ENCODE measurements around the gene RPL10A. TPM values are rescaled to one million over a fixed set of nuclear protein-coding genes. Genes with fewer than 3 reads are reported as not detected.

Gene RPL10A
- total RNA-seq, 4 donors from 2014 or later = 1,714 to 2,467 (median 2,118) TPM

DNA sequence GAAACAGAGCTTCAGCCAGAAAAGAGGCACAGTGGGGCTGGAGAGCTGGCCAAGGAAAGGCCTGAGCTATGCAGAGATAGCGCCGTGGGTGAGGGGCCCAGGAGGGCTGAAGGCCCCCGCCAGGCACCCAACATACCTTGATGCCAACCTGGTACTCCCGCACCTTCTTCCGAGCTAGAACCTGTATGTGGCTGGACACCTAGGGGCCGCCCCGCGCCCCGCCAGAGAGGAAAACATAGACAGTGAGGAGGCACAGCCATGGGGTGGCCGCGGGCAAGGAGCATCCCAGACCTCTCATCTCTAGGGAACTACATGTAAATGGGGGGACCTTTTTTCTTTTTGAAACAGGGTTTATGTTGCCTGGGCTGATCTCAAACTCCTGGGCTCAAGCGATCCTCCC is 12.0 kb downstream of the RPL10A start:
- intact Hi-C loops (cut with DNase I; ENCODE audit: low total_unique reads) = no loop called here

GRCh38 chr6:35481226-35481625 is 13.0 kb downstream of the RPL10A start:
- intact Hi-C loops (cut with DNase I; ENCODE audit: low total_unique reads) = no loop called here
- TF ChIP-seq POLR2A (IDR thresholded peaks at IDR 0.05) = no peak
- TF ChIP-seq, protein P1, sequence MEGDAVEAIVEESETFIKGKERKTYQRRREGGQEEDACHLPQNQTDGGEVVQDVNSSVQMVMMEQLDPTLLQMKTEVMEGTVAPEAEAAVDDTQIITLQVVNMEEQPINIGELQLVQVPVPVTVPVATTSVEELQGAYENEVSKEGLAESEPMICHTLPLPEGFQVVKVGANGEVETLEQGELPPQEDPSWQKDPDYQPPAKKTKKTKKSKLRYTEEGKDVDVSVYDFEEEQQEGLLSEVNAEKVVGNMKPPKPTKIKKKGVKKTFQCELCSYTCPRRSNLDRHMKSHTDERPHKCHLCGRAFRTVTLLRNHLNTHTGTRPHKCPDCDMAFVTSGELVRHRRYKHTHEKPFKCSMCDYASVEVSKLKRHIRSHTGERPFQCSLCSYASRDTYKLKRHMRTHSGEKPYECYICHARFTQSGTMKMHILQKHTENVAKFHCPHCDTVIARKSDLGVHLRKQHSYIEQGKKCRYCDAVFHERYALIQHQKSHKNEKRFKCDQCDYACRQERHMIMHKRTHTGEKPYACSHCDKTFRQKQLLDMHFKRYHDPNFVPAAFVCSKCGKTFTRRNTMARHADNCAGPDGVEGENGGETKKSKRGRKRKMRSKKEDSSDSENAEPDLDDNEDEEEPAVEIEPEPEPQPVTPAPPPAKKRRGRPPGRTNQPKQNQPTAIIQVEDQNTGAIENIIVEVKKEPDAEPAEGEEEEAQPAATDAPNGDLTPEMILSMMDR (IDR thresholded peaks at IDR 0.05) = no peak
- H3K4me3 ChIP-seq (ENCODE audit: low read depth, poor library complexity, severe bottlenecking) = no peak overlapping the region
- WGBS, 2 donors = 79 to 87% methylated on average over 8 of the region's 8 CpGs
- DNase-seq (ENCODE audit: low spot score in 2 of 2) = no peak

More for the DNA sequence above, 12.0 kb downstream of the RPL10A start:
- TF ChIP-seq POLR2A (IDR thresholded peaks at IDR 0.05) = no peak
- TF ChIP-seq, protein P1 (IDR thresholded peaks at IDR 0.05) = no peak
- H3K4me3 ChIP-seq (ENCODE audit: low read depth, poor library complexity, severe bottlenecking) = no peak overlapping the region
- DNase-seq (ENCODE audit: low spot score in 2 of 2) = no peak
- WGBS, 2 donors = 94 to 95% methylated on average over 12 of the region's 12 CpGs

GRCh38 chr6:35483062-35483461 is 14.9 kb downstream of the RPL10A start:
- TF ChIP-seq, protein P1 (IDR thresholded peaks at IDR 0.05) = no peak
- no peak for TF ChIP-seq POLR2A (IDR thresholded peaks at IDR 0.05)
- H3K4me3 ChIP-seq (ENCODE audit: low read depth, poor library complexity, severe bottlenecking) = no peak overlapping the region
- no peak for DNase-seq (ENCODE audit: low spot score in 2 of 2)
- WGBS, 2 donors = 93 to 97% methylated on average over 4 of the region's 4 CpGs
- intact Hi-C loops (cut with DNase I; ENCODE audit: low total_unique reads) = no loop called here

DNA sequence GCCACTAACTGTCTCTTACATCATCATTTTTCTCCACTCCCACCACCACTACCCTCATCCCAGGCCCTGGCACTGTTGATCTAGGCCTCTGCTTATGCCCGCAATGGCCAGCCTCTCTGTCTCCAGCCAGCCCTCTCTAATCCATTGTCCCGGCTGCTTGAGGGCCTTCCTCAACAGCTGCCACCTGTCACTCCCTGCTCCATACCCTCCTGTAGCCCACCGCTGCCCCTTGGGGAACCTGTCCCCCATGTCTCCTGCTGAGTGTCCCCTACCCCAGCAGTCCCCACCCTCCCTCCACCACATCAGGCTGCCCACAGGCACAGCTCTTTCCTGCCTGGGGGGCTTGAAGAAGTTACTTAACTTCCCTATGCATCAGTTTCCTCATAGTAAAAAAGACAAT is 15.3 kb downstream of the RPL10A start:
- TF ChIP-seq, protein P1 (IDR thresholded peaks at IDR 0.05) = no peak
- TF ChIP-seq POLR2A (IDR thresholded peaks at IDR 0.05) = no peak
- no peak for DNase-seq (ENCODE audit: low spot score in 2 of 2)
- no peak overlapping the region for H3K4me3 ChIP-seq (ENCODE audit: low read depth, poor library complexity, severe bottlenecking)
- 90 to 96% methylated on average over 3 of the region's 3 CpGs for WGBS, 2 donors
- intact Hi-C loops (cut with DNase I; ENCODE audit: low total_unique reads) = no loop called here

- no peak for DNase-seq (ENCODE audit: low spot score in 2 of 2)
- WGBS, 2 donors = 82 to 87% methylated on average over 13 of the region's 13 CpGs
- intact Hi-C loops (cut with DNase I; ENCODE audit: low total_unique reads) = no loop called here
Observed at GRCh38 chr6:35483893-35484645, 15.9 kb downstream of the RPL10A start.

More at GRCh38 chr6:35483893-35484645, 15.9 kb downstream of the RPL10A start:
- no peak for TF ChIP-seq POLR2A (IDR thresholded peaks at IDR 0.05)
- TF ChIP-seq, protein P1 (IDR thresholded peaks at IDR 0.05) = no peak
- H3K4me3 ChIP-seq (ENCODE audit: low read depth, poor library complexity, severe bottlenecking) = no peak overlapping the region
